ENCODE data around the gene GPATCH4. TPM values are rescaled to one million over a fixed set of nuclear protein-coding genes. Genes with fewer than 3 reads are reported as not detected.

Gene GPATCH4
- polyA plus RNA-seq, 2 donors, result 14.3 to 20.8 TPM

DNA sequence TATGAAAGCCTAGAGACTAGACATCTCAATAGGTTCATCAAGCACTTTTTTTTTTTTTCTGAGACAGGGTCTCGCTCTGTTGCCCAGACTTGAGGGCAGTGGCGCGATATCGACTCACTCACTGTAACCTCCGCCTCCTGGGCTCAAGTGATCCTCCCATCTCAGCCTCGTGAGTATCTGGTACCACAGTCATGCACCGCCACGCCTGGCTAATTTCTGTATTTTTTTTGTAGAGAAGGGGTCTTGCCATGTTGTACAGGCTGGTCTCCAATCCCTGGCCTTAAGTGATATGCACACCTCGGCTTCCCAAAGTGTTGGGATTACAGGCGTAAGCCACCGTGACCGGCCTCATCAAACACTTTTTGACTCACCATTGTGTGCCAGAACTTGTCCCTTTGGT lies 613 bp upstream of the GPATCH4 start:
- Histone ChIP-seq H3K9me3 (ENCODE audit: control insufficient read depth in 2 of 2, insufficient read depth in 1 of 2, low read depth in 1 of 2, low read length in 1 of 2) (no peaks in the 10 kb centered on the region), H3K4me1 (ENCODE audit: control insufficient read depth in 2 of 2, insufficient read depth in 2 of 2, low read length in 1 of 2) (peaks cover 0 to 3% of the 10 kb centered on the region in 2 donors), H3K4me3 (ENCODE audit: low read depth in 1 of 2, low read length in 2 of 2) (peak overlapping the region; percentile 70 to 92), H3K36me3 (ENCODE audit: control insufficient read depth in 2 of 2, insufficient read depth in 2 of 2, low read length in 1 of 2) (peaks cover 7% of the 10 kb centered on the region in 2 donors), H3K27ac (ENCODE audit: low read depth in 2 of 2, low read length in 1 of 2) (peak overlapping the region; percentile 61 to 87), H3K27me3 (ENCODE audit: control insufficient read depth in 1 of 2, insufficient read depth in 2 of 2, low read length in 2 of 2) (no peaks in the 10 kb centered on the region)
- WGBS, 2 donors, result 52 to 62% methylated on average over 12 of the region's 12 CpGs

DNA sequence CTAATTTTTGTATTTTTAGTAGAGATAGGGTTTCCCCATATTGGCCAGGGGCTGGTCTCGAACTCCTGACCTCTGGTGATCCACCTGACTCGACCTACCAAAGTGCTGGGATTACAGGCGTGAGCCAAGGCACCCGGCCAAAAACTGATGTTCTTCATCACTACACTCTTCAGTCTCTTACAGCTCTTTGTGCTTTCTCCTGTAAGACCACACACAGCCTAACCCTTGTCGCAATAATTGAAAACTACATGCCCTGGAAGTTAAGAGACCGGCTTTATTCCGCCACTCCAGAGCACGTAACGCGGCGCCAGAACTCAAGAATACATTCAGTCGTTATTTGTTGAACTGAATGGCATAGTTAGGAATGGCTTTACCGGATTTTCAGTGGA lies 552 bp downstream of the GPATCH4 start:
- Histone ChIP-seq H3K9me3 (ENCODE audit: control insufficient read depth in 2 of 2, insufficient read depth in 1 of 2, low read depth in 1 of 2, low read length in 1 of 2) (no peaks in the 10 kb centered on the region), H3K27ac (ENCODE audit: low read depth in 2 of 2, low read length in 1 of 2) (peak overlapping the region; percentile 61 to 87), H3K36me3 (ENCODE audit: control insufficient read depth in 2 of 2, insufficient read depth in 2 of 2, low read length in 1 of 2) (peaks cover 7 to 17% of the 10 kb centered on the region in 2 donors), H3K27me3 (ENCODE audit: control insufficient read depth in 1 of 2, insufficient read depth in 2 of 2, low read length in 2 of 2) (no peaks in the 10 kb centered on the region), H3K4me3 (ENCODE audit: low read depth in 1 of 2, low read length in 2 of 2) (peak overlapping the region; percentile 70 to 92), H3K4me1 (ENCODE audit: control insufficient read depth in 2 of 2, insufficient read depth in 2 of 2, low read length in 1 of 2) (peaks cover 0 to 3% of the 10 kb centered on the region in 2 donors)
- WGBS, 2 donors, result 0 to 1% methylated on average over 13 of the region's 13 CpGs

DNA sequence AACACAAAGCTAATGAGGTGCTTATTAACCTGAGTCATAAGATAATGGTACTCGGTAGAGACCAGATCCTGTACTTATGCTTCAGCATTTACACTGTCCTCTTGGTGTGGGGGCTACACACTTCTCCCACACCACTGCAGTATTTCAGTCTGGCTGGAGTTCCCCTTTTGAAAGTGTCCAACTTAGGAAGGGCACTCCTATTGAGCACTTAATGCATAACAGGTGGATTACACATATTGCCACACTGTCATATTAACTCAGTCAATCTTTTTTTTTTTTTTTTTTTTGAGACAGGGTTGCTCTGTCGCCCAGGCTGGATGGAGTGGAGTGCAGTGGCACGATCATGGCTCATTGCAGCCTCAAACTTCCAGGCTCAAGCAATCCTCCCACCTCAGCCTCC lies 1.5 kb downstream of the GPATCH4 start:
- H3K9me3 ChIP-seq (ENCODE audit: control insufficient read depth in 2 of 2, insufficient read depth in 1 of 2, low read depth in 1 of 2, low read length in 1 of 2), result no peaks in the 10 kb centered on the region
- peaks cover 0 to 3% of the 10 kb centered on the region in 2 donors for H3K4me1 ChIP-seq (ENCODE audit: control insufficient read depth in 2 of 2, insufficient read depth in 2 of 2, low read length in 1 of 2)
- H3K27ac ChIP-seq (ENCODE audit: low read depth in 2 of 2, low read length in 1 of 2), result no peak overlapping the region
- H3K4me3 ChIP-seq (ENCODE audit: low read depth in 1 of 2, low read length in 2 of 2), result no peak overlapping the region
- H3K36me3 ChIP-seq (ENCODE audit: control insufficient read depth in 2 of 2, insufficient read depth in 2 of 2, low read length in 1 of 2), result peaks cover 9 to 25% of the 10 kb centered on the region in 2 donors
- WGBS, 2 donors, result 43 to 65% methylated on average over 3 of the region's 3 CpGs
- H3K27me3 ChIP-seq (ENCODE audit: control insufficient read depth in 1 of 2, insufficient read depth in 2 of 2, low read length in 2 of 2), result no peaks in the 10 kb centered on the region

DNA sequence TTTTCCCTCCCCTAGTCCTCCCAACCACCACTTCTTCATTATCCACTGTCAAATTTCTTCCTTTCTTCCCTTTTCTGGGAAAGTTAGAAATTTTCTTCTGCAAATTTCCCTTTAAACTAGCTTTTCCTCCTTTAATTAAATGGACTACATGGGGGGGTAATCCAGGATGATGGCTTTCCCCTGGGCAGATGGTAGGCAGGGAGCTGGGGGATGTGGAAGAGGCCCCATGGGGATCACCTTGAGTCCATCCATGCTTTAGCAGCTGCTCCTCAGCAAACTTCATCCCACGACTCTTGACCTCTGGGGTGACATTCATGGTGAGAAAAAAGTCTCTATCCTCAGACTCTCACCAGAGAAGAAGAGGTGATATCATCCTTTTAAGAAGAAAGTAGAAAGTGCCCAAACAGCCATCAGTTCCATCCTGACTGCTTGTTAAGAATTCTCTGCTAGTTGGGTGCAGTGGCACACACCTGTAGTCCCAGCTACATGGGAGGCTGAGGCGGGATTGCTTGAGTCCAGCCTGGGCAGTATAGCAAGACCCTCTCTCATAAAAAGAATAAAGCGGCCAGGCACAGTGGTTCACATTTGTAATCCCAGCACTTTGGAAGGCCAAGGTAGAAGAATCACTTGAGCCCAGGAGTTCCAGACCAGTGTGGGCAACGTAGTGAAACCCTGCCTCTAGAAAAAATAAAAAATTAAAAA lies 2.4 kb downstream of the GPATCH4 start:
- Histone ChIP-seq H3K9me3 (ENCODE audit: control insufficient read depth in 2 of 2, insufficient read depth in 1 of 2, low read depth in 1 of 2, low read length in 1 of 2) (no peaks in the 10 kb centered on the region), H3K27me3 (ENCODE audit: control insufficient read depth in 1 of 2, insufficient read depth in 2 of 2, low read length in 2 of 2) (no peaks in the 10 kb centered on the region), H3K27ac (ENCODE audit: low read depth in 2 of 2, low read length in 1 of 2) (no peak overlapping the region), H3K4me1 (ENCODE audit: control insufficient read depth in 2 of 2, insufficient read depth in 2 of 2, low read length in 1 of 2) (peaks cover 0 to 3% of the 10 kb centered on the region in 2 donors), H3K4me3 (ENCODE audit: low read depth in 1 of 2, low read length in 2 of 2) (no peak overlapping the region), H3K36me3 (ENCODE audit: control insufficient read depth in 2 of 2, insufficient read depth in 2 of 2, low read length in 1 of 2) (peaks cover 15 to 27% of the 10 kb centered on the region in 2 donors)
- 88 to 91% methylated on average over 4 of the region's 4 CpGs for WGBS, 2 donors

DNA sequence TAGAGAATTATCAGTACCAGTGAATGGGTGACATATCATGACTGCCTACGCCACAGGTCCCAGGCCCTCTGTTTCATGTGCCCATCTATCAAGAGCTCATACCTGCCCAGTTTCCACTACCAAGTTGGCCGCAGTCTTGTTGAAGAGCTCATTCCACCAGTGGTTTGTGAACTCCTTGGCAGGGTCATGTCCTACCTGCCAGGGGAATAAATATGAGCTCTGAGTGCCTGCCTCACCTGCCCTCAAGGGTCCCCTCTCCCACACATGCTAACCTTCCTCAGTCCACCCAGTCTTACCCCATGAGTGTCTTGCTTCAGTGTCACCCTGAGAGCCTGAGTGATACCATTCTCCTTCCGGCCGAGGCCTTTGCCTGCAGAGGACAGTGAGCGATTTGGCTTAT lies 3.2 kb downstream of the GPATCH4 start:
- WGBS, 2 donors, result 92 to 94% methylated on average over 5 of the region's 5 CpGs
- H3K27ac ChIP-seq (ENCODE audit: low read depth in 2 of 2, low read length in 1 of 2), result no peak overlapping the region
- no peaks in the 10 kb centered on the region for H3K9me3 ChIP-seq (ENCODE audit: control insufficient read depth in 2 of 2, insufficient read depth in 1 of 2, low read depth in 1 of 2, low read length in 1 of 2)
- H3K27me3 ChIP-seq (ENCODE audit: control insufficient read depth in 1 of 2, insufficient read depth in 2 of 2, low read length in 2 of 2), result no peaks in the 10 kb centered on the region
- peaks cover 0 to 3% of the 10 kb centered on the region in 2 donors for H3K4me1 ChIP-seq (ENCODE audit: control insufficient read depth in 2 of 2, insufficient read depth in 2 of 2, low read length in 1 of 2)
- peaks cover 15 to 35% of the 10 kb centered on the region in 2 donors for H3K36me3 ChIP-seq (ENCODE audit: control insufficient read depth in 2 of 2, insufficient read depth in 2 of 2, low read length in 1 of 2)
- H3K4me3 ChIP-seq (ENCODE audit: low read depth in 1 of 2, low read length in 2 of 2), result no peak overlapping the region

DNA sequence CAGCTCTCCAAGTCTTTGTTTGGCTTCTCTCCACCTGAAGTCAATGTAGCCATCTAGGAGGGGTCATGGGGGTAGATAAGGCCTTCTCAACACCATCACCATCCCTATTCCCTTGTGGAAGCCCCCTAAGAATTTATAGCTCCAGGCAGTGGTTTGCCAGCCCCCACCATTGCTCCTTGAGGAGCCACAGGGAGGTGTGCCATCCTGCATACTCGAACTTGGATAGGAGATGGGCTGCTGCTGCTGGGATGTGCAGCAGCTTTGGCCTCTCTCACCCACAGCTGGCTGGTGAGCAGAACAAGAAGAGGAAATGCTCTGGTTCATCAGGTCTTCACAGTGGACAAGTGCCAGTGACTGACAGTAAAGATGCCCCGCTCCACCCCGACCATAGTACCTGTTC lies 4.9 kb downstream of the GPATCH4 start:
- peaks cover 0 to 6% of the 10 kb centered on the region in 2 donors for H3K4me1 ChIP-seq (ENCODE audit: control insufficient read depth in 2 of 2, insufficient read depth in 2 of 2, low read length in 1 of 2)
- 77% methylated on average over 3 of the region's 3 CpGs for WGBS, 2 donors
- H3K27ac ChIP-seq (ENCODE audit: low read depth in 2 of 2, low read length in 1 of 2), result no peak overlapping the region
- peaks cover 15 to 39% of the 10 kb centered on the region in 2 donors for H3K36me3 ChIP-seq (ENCODE audit: control insufficient read depth in 2 of 2, insufficient read depth in 2 of 2, low read length in 1 of 2)
- no peaks in the 10 kb centered on the region for H3K9me3 ChIP-seq (ENCODE audit: control insufficient read depth in 2 of 2, insufficient read depth in 1 of 2, low read depth in 1 of 2, low read length in 1 of 2)
- no peak overlapping the region for H3K4me3 ChIP-seq (ENCODE audit: low read depth in 1 of 2, low read length in 2 of 2)
- no peaks in the 10 kb centered on the region for H3K27me3 ChIP-seq (ENCODE audit: control insufficient read depth in 1 of 2, insufficient read depth in 2 of 2, low read length in 2 of 2)

DNA sequence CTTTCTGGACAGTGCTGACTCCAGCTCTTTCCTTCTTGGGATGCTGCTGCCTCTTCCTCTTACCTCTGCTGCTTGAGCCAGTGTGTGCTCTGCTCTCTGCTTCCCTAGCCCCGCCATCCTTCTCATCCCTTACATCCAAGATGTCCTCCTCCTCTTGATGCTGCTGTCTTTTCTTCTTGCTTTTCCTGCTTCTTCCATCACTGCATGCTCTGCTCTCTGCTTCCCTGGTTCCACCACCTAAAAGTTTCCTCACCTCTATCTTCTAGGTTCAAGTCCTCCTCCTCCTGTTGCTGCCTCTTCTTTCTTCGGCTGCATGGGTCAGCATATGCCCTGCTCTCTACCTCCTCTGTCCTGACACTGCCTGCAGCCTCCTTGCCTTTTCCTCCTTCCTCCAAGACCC lies 6.3 kb downstream of the GPATCH4 start:
- H3K36me3 ChIP-seq (ENCODE audit: control insufficient read depth in 2 of 2, insufficient read depth in 2 of 2, low read length in 1 of 2), result peaks cover 15 to 39% of the 10 kb centered on the region in 2 donors
- WGBS, 2 donors, result 85 to 89% methylated on average over 2 of the region's 2 CpGs
- H3K4me3 ChIP-seq (ENCODE audit: low read depth in 1 of 2, low read length in 2 of 2), result no peak overlapping the region
- H3K27ac ChIP-seq (ENCODE audit: low read depth in 2 of 2, low read length in 1 of 2), result no peak overlapping the region
- no peaks in the 10 kb centered on the region for H3K27me3 ChIP-seq (ENCODE audit: control insufficient read depth in 1 of 2, insufficient read depth in 2 of 2, low read length in 2 of 2)
- H3K9me3 ChIP-seq (ENCODE audit: control insufficient read depth in 2 of 2, insufficient read depth in 1 of 2, low read depth in 1 of 2, low read length in 1 of 2), result no peaks in the 10 kb centered on the region
- H3K4me1 ChIP-seq (ENCODE audit: control insufficient read depth in 2 of 2, insufficient read depth in 2 of 2, low read length in 1 of 2), result peaks cover 0 to 6% of the 10 kb centered on the region in 2 donors

DNA sequence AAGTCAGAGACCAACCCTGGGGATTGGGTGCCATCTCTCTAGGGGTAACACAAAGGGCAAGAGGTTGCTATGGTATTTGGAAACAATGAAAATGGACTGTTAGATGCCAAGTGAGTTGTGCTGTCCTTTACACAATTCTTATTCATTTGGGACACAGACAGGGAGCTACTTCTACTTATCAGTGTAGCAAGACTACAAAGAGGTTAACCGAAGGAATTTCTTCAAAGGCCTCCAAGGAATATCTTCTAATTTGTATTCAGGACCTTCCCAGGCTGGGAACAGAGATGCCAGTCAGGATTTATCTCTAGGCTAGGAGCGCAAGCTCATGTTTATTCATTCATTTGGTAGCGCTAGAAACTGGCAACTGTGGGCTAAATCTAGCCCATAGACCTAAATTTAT lies 7.1 kb downstream of the GPATCH4 start:
- peaks cover 15 to 39% of the 10 kb centered on the region in 2 donors for H3K36me3 ChIP-seq (ENCODE audit: control insufficient read depth in 2 of 2, insufficient read depth in 2 of 2, low read length in 1 of 2)

DNA sequence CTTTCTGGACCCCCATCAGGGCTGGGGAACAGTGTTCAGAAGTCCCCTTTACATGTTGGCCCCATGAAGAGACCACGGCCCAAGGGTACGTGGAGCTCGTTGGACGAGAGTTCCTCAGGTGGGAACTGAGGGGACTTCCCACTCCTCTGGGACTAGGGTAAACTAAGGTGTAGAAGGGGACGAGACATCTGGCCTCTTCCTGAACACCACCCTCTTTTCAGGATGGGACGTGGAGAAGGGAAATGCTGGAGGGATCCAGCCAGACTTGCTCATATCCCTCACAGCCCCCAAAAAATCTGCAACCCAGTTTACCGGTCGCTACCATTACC lies 7.7 kb downstream of the GPATCH4 start:
- peaks cover 15 to 39% of the 10 kb centered on the region in 2 donors for H3K36me3 ChIP-seq (ENCODE audit: control insufficient read depth in 2 of 2, insufficient read depth in 2 of 2, low read length in 1 of 2)
- H3K4me1 ChIP-seq (ENCODE audit: control insufficient read depth in 2 of 2, insufficient read depth in 2 of 2, low read length in 1 of 2), result peaks cover 0 to 6% of the 10 kb centered on the region in 2 donors
- H3K27ac ChIP-seq (ENCODE audit: low read depth in 2 of 2, low read length in 1 of 2), result no peak overlapping the region
- H3K4me3 ChIP-seq (ENCODE audit: low read depth in 1 of 2, low read length in 2 of 2), result no peak overlapping the region
- H3K27me3 ChIP-seq (ENCODE audit: control insufficient read depth in 1 of 2, insufficient read depth in 2 of 2, low read length in 2 of 2), result no peaks in the 10 kb centered on the region
- 79 to 83% methylated on average over 8 of the region's 8 CpGs for WGBS, 2 donors
- no peaks in the 10 kb centered on the region for H3K9me3 ChIP-seq (ENCODE audit: control insufficient read depth in 2 of 2, insufficient read depth in 1 of 2, low read depth in 1 of 2, low read length in 1 of 2)

More for the DNA sequence above, 7.1 kb downstream of the GPATCH4 start:
- 73 to 81% methylated on average over 3 of the region's 3 CpGs for WGBS, 2 donors
- no peaks in the 10 kb centered on the region for H3K27me3 ChIP-seq (ENCODE audit: control insufficient read depth in 1 of 2, insufficient read depth in 2 of 2, low read length in 2 of 2)
- H3K4me1 ChIP-seq (ENCODE audit: control insufficient read depth in 2 of 2, insufficient read depth in 2 of 2, low read length in 1 of 2), result peaks cover 0 to 6% of the 10 kb centered on the region in 2 donors
- H3K9me3 ChIP-seq (ENCODE audit: control insufficient read depth in 2 of 2, insufficient read depth in 1 of 2, low read depth in 1 of 2, low read length in 1 of 2), result no peaks in the 10 kb centered on the region
- no peak overlapping the region for H3K27ac ChIP-seq (ENCODE audit: low read depth in 2 of 2, low read length in 1 of 2)
- H3K4me3 ChIP-seq (ENCODE audit: low read depth in 1 of 2, low read length in 2 of 2), result no peak overlapping the region
